ENCODE results near the gene AP1S2. TPM values are rescaled to one million over a fixed set of nuclear protein-coding genes. Genes with fewer than 3 reads are reported as not detected.

The AP1S2 gene
- total and polyA plus RNA-seq, 10 of the 15 experiments (the other 5 are each of a cell fraction or from before 2014, with no cell fraction given): 25.6 to 105 (median 50.7) TPM

DNA sequence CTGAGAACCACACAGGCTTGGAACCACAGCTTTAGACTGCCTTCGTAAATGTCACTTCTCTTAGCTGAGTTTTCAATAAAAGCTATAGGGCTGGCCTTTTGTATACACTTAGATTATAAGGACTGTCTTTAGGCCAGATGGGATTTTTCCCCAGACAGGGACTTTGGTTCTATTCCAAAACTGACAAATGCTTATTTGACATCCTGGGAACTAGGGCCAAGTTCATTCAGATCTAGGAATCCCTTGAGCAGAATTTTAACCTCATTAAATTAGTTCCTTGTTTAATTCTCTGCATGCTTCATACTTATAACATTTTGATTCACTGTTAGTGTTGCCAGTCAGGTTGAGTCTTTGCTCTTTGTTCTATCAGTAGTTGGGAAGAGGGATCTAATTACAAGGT, 41.2 kb downstream of the AP1S2 start:
- Histone ChIP-seq H3K79me2 (ENCODE audit: control insufficient read depth, insufficient read depth, low read length) (no peaks in the 10 kb centered on the region), H3K36me3 (ENCODE audit: control insufficient read depth in 2 of 2, insufficient read depth in 2 of 2, low read length in 1 of 2) (peaks cover 14 to 42% of the 10 kb centered on the region in 2 experiments), H3K9ac (ENCODE audit: control insufficient read depth, insufficient read depth, low read length) (no peak overlapping the region), H3K27ac (ENCODE audit: control insufficient read depth, insufficient read depth) (no peak overlapping the region), H3K4me2 (ENCODE audit: control insufficient read depth, insufficient read depth) (no peak overlapping the region), H3K4me3 (no peak overlapping the region), H4K20me1 (ENCODE audit: control insufficient read depth, insufficient read depth) (no peaks in the 10 kb centered on the region), H2AFZ (ENCODE audit: control insufficient read depth, low read depth, low read length) (no peak overlapping the region), H3K27me3 (replicated peaks in 1 of 2; ENCODE audit: control insufficient read depth in 2 of 2, insufficient read depth in 2 of 2, low read length in 1 of 2) (no peaks in the 10 kb centered on the region), H3K9me3 (replicated peaks; ENCODE audit: control insufficient read depth, insufficient read depth, low read length) (no peaks in the 10 kb centered on the region), H3K4me1 (ENCODE audit: control insufficient read depth, insufficient read depth, low read length) (peaks cover 6% of the 10 kb centered on the region; the same call in 1 of the 2 replicates)
- in situ Hi-C loops (cut with MboI) (no loop called here), intact Hi-C loops (cut with micrococcal nuclease; ENCODE audit: unreplicated experiment) (no loop called here)
- no TSS peak for BruUV-seq (replicated peaks)
- CTCF ChIA-PET: interaction anchor here (1.0 kb wide), 1 partner anchor 117 kb away, joined by 3 read pairs; no protein-coding TSS in a partner anchor
- POLR2A ChIA-PET: no interaction called here
- TF ChIP-seq HDGF (IDR thresholded peaks at IDR 0.05) (no peak), YBX1 (IDR thresholded peaks at IDR 0.05) (no peak), SIX5 (IDR thresholded peaks at IDR 0.05; ENCODE audit: low read depth, low read length, severe bottlenecking) (no peak), EED (IDR thresholded peaks at IDR 0.05; ENCODE audit: low read depth) (no peak), NR2C2 (IDR thresholded peaks at IDR 0.05; ENCODE audit: borderline replicate concordance, control insufficient read depth, insufficient read length, low read depth) (no peak), FOXK2 (IDR thresholded peaks at IDR 0.05) (no peak), SIN3A (IDR thresholded peaks at IDR 0.05; ENCODE audit: low read depth, low read length) (no peak), WRNIP1 (IDR thresholded peaks at IDR 0.05; ENCODE audit: borderline replicate concordance, low read depth, low read length) (no peak), CREM (IDR thresholded peaks at IDR 0.05; ENCODE audit: low read depth) (no peak), SREBF2 (IDR thresholded peaks at IDR 0.05; ENCODE audit: low read length) (no peak)
- TF ChIP-seq, protein P1, sequence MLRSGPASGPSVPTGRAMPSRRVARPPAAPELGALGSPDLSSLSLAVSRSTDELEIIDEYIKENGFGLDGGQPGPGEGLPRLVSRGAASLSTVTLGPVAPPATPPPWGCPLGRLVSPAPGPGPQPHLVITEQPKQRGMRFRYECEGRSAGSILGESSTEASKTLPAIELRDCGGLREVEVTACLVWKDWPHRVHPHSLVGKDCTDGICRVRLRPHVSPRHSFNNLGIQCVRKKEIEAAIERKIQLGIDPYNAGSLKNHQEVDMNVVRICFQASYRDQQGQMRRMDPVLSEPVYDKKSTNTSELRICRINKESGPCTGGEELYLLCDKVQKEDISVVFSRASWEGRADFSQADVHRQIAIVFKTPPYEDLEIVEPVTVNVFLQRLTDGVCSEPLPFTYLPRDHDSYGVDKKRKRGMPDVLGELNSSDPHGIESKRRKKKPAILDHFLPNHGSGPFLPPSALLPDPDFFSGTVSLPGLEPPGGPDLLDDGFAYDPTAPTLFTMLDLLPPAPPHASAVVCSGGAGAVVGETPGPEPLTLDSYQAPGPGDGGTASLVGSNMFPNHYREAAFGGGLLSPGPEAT (IDR thresholded peaks at IDR 0.05; ENCODE audit: low read depth): no peak
- ATAC-seq: no peak
- RAD21 ChIA-PET (ENCODE audit: unreplicated experiment): interaction anchor here (1.0 kb wide), 1 partner anchor 22 kb away, joined by 3 read pairs; no protein-coding TSS in a partner anchor
- DNase-seq (ENCODE audit: low read depth, low spot score): no peak
- 47% methylated on average over 1 of the region's 1 CpG for WGBS (ENCODE audit: insufficient coverage, insufficient replicate concordance, low lambda C conversion rate, missing lambda C conversion rate)
- FAIRE-seq: no peak
- SMC1A ChIA-PET (ENCODE audit: uncharacterized antibody, unreplicated experiment): interaction anchor here (0.6 to 1.3 kb wide), 4 partner anchors 8 to 130 kb away, joined by 3 read pairs; no protein-coding TSS in a partner anchor

Measured in GM12878 (cell line).